Measurements from ENCODE around the gene ZMYND8.

ZMYND8 gene

GRCh38 chr20:47353692-47354463, 2.6 kb downstream of the ZMYND8 start:
- DNase-seq, result peak in 1 of 2 experiments; percentile 53

- DNase-seq, result no peak
These were observed 3.2 kb downstream of the ZMYND8 start for GRCh38 chr20:47353239-47353691.

GRCh38 chr20:47352332-47353238, 3.9 kb downstream of the ZMYND8 start:
- DNase-seq, result peak; percentile 63 to 72

GRCh38 chr20:47351643-47352331, 4.7 kb downstream of the ZMYND8 start:
- peak; percentile 78 to 83 for DNase-seq

- no peak for DNase-seq
These were observed 5.6 kb downstream of the ZMYND8 start for GRCh38 chr20:47350691-47351545.

- DNase-seq, result peak in 1 of 2 experiments; percentile 57
These were observed 6.3 kb downstream of the ZMYND8 start for GRCh38 chr20:47350181-47350550.

GRCh38 chr20:47349365-47350180, 6.9 kb downstream of the ZMYND8 start:
- peak; percentile 34 to 57 for DNase-seq

- no peak for DNase-seq
These were observed 7.9 kb downstream of the ZMYND8 start for GRCh38 chr20:47348539-47349142.

- no peak for DNase-seq
These were observed 8.7 kb downstream of the ZMYND8 start for GRCh38 chr20:47347661-47348435.

GRCh38 chr20:47346172-47346571, 10.3 kb downstream of the ZMYND8 start:
- DNase-seq, result no peak

GRCh38 chr20:47345214-47345613, 11.3 kb downstream of the ZMYND8 start:
- DNase-seq, result no peak

GRCh38 chr20:47343007-47343472, 13.5 kb downstream of the ZMYND8 start:
- DNase-seq, result peak in 1 of 2 experiments; percentile 11

GRCh38 chr20:47338131-47338628, 18.3 kb downstream of the ZMYND8 start:
- DNase-seq, result no peak

GRCh38 chr20:47337413-47337812, 19.1 kb downstream of the ZMYND8 start:
- DNase-seq, result peak; percentile 29 to 36

- peak; percentile 32 to 58 for DNase-seq
These were observed 20.3 kb downstream of the ZMYND8 start for GRCh38 chr20:47336129-47336754.

GRCh38 chr20:47335251-47336128, 21.0 kb downstream of the ZMYND8 start:
- DNase-seq, result no peak

- DNase-seq, result peak in 1 of 2 experiments; percentile 21
These were observed 22.4 kb downstream of the ZMYND8 start for GRCh38 chr20:47334022-47334551.

Data from NCI-H526 (cell line).